VCaP (cell line): Measurements from ENCODE around the gene ZFR.
"Not testable (repeated sequence)": the region's sequence is repeated elsewhere in the genome, so short reads cannot be mapped to it uniquely, and the experiment has no call there.

Source experiments
- H3K27ac ChIP-seq: fragments of 450-650 bp; 2 replicates; pipeline ENCODE4 v1.5.1; 2017
- TF ChIP-seq, protein P1 (sequence below): fragments of 450-650 bp; conservative IDR thresholded peaks from 2 replicates; pipeline ENCODE4 v1.5.1; 2017; ENCODE audit warnings: mild to moderate bottlenecking, moderate library complexity

ZFR gene

DNA sequence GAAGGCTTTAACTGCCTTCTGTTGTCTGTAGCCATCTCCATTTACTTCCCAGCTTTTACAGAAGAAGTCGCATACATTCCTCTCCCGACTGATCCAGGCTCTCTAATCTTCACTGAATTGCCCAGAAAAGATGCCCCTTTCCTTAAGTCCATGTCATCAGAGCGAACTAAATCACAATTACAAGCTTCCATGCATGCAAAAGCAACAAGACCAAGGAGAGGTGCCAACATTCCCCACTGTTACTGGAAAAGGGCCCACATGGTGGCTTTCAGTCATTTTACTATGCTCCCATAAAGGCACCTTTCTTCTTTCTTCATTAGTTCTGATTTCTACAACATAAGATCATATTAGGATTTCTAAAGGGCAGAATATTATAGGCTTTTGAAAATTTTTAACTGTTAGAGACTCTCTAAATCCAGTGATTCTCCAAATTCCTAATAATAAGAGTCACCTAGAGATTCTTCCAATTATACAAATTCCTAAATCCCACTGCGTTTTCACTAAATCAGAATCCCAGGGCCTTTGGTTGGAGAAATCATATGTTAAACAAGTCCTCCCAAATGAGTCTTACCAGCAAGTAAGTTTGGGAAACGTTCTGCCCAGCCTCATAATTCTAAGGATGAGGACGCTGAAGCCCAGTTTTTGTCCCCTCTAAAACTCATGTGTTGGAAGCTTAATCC is 17.0 kb upstream of the ZFR start:
- H3K27ac ChIP-seq, result no peak overlapping the region
- TF ChIP-seq, protein P1, sequence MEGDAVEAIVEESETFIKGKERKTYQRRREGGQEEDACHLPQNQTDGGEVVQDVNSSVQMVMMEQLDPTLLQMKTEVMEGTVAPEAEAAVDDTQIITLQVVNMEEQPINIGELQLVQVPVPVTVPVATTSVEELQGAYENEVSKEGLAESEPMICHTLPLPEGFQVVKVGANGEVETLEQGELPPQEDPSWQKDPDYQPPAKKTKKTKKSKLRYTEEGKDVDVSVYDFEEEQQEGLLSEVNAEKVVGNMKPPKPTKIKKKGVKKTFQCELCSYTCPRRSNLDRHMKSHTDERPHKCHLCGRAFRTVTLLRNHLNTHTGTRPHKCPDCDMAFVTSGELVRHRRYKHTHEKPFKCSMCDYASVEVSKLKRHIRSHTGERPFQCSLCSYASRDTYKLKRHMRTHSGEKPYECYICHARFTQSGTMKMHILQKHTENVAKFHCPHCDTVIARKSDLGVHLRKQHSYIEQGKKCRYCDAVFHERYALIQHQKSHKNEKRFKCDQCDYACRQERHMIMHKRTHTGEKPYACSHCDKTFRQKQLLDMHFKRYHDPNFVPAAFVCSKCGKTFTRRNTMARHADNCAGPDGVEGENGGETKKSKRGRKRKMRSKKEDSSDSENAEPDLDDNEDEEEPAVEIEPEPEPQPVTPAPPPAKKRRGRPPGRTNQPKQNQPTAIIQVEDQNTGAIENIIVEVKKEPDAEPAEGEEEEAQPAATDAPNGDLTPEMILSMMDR, result no peak

DNA sequence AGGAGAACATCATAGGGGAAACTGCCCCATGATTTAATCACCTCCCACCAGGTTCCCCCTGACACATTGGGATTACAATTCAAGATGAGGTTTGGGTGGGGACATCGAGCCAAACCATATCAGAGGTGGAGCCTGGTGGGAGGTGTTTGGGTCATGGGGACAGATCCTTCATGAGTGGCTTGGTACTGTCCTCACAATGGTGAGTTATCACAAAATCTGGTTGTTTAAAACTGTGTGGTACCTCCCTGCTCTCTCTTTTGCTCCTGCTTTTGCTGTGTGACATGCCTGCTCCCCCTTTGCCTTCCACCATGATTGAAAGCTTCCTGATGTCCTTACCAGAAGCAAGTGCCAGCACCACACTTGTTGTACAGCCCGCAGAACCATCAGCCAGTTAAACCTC is 16.2 kb upstream of the ZFR start:
- no peak overlapping the region for H3K27ac ChIP-seq
- TF ChIP-seq, protein P1, result no peak

DNA sequence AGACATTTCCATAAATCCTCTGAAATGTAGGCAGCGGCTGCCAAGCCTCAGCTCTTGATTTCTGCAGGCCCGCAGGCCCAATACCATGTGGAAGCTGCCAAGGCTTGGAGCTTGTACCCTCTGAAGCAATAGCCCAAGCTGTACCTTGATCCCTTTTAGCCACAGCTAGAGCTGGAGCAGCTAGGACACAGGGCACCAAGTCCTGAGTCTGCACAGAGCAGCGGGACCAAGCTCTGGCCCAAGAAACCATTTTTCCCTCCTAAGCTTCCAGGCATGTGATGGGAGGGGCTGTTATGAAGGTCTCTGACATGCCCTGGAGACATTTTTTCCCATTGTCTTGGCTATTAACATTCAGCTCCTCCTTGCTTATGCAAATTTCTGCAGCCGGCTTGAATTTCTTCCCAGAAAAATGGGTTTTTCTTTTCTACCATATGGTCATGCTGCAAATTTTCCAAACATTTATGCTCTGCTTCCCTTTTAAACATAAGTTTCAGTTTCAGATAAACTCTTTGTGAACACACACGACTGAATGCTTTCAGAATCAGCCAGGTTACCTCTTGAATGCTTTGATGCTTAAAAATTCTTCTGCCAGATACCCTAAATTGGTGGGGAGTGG is 14.4 kb upstream of the ZFR start:
- no peak overlapping the region for H3K27ac ChIP-seq
- TF ChIP-seq, protein P1, result no peak

DNA sequence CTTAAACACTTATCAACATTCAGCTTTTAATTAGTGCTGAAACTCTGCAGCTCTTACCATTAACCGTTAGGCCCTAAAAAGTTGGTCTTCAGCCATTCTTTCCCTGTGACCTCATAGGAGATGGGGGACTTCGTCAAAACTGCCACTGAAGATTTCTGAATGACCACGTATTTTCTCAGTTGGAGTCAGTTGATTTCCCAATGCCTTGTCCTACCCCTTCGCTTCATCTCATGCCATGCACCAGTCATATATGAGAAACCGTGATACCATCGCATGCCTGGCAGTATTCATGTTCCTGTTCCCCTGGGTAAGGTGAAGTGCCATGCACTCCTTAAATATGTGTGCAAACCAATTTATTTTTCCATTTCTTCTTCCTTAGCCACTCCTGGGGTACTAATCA is 10.8 kb upstream of the ZFR start:
- no peak overlapping the region for H3K27ac ChIP-seq
- TF ChIP-seq, protein P1, result no peak

DNA sequence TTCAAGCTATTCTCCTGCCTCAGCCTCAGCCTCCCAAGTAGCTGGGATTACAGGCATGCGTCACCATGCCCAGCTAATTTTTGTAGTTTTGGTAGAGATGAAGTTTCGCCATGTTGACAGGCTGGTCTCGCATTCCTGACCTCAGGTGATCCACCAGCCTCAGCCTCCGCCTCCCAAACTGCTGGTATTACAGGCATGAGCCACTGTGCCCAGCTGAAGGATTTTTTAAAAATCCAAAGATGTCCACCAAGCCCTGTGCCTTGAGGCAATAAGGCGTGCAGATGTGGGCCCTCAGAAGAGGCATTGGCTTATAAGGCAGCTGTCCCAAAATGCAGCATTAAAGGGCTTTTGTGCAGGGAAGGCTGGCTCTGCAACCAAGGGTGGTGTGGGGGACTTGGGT is 10.3 kb upstream of the ZFR start:
- TF ChIP-seq, protein P1, result no peak
- H3K27ac ChIP-seq, result no peak overlapping the region

DNA sequence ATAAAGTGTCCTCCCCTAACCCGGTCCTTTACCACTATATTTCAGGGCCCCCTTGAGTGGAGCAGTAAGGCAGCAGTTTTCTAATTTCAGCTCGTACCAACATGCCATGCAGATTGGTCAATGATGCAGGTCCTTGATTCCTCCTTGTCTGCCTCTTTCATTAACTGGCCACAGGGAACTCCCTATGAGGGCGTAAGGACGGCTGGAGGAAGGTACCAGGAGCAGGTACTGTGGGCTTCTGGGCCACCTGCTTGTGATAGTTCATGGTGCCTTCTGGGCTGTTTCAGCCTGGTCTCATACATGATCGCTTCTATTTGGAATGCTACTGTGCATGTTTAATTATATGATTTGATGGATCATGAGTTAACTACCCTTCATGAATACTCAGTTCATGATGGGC is 9.4 kb upstream of the ZFR start:
- no peak overlapping the region for H3K27ac ChIP-seq
- TF ChIP-seq, protein P1, result no peak

DNA sequence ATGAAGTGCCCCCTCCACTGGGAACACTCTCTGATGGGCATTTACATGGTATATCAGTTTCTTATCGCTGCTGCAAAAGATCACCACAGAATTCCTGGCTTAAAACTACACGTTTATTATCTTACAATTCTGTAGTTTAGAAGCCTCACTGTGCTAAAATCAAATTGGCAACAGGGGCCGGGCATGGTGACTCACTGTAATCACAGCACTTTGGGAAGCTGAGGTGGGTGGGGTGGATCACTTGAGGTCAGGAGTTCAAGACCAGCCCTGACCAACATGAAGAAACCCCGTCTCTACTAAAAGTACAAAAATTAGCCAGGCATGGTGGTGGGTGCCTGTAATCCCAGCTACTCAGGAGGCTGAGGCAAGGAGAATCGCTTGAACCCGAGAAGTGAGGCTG is 7.8 kb upstream of the ZFR start:
- H3K27ac ChIP-seq, result not testable (repeated sequence)

DNA sequence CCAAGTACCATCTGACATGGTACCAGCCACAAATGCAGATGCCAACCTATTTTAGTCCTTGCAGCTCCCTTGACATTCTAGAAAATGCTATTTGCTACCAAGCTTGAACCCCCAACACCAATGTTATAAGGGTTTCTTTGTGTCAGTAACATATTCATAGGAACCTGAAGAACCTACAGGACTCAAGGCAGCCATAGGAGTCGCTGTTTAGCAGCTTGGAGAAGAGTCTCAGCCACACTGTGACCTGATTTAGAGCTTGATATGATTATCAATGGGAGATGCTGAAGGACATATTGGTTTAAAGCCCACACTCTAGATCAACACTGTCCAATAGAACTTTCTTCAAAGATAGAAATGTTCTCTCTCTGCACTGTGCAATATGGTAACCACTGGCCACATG is 6.4 kb upstream of the ZFR start:
- H3K27ac ChIP-seq, result no peak overlapping the region
- TF ChIP-seq, protein P1, result no peak
